ENCODE measurements around the gene DNAH12. TPM values are rescaled to one million over a fixed set of nuclear protein-coding genes. Genes with fewer than 3 reads are reported as not detected.

DNAH12 gene
- polyA plus RNA-seq, 2 of the 4 experiments (the other 2 are of a cell fraction): 0.05 to 0.09 TPM

GRCh38 chr3:57582474-57583168 is 38.5 kb upstream of the DNAH12 start:
- WGBS (ENCODE audit: missing lambda C conversion rate): 88% methylated on average over 7 of the region's 7 CpGs
- no peak overlapping the region for H3K4me2 ChIP-seq
- DNase-seq (ENCODE audit: low read depth in 1 of 2, low spot score in 1 of 2): peak in 1 of 2 experiments; percentile 28
- no peak overlapping the region for H3K27ac ChIP-seq
- H3K9me3 ChIP-seq: no peaks in the 10 kb centered on the region
- H3K4me1 ChIP-seq: peaks cover 4% of the 10 kb centered on the region; the same call in 1 of the 3 replicates
- FAIRE-seq: no peak
- POLR2A ChIA-PET: no interaction called here
- CTCF ChIA-PET: interaction anchor here (1.6 to 2.0 kb wide), 2 partner anchors 185 to 483 kb away, joined by 4 to 12 read pairs; no protein-coding TSS in a partner anchor
- H3K4me3 ChIP-seq: no peak overlapping the region
- TF ChIP-seq RAD21 (conservative IDR thresholded peaks at IDR 0.05 in 1 of 2, IDR thresholded peaks at IDR 0.05 in 1 of 2): peak; percentile 30 to 32; a peak in 2 of 5 replicates
- TF ChIP-seq, protein P1, sequence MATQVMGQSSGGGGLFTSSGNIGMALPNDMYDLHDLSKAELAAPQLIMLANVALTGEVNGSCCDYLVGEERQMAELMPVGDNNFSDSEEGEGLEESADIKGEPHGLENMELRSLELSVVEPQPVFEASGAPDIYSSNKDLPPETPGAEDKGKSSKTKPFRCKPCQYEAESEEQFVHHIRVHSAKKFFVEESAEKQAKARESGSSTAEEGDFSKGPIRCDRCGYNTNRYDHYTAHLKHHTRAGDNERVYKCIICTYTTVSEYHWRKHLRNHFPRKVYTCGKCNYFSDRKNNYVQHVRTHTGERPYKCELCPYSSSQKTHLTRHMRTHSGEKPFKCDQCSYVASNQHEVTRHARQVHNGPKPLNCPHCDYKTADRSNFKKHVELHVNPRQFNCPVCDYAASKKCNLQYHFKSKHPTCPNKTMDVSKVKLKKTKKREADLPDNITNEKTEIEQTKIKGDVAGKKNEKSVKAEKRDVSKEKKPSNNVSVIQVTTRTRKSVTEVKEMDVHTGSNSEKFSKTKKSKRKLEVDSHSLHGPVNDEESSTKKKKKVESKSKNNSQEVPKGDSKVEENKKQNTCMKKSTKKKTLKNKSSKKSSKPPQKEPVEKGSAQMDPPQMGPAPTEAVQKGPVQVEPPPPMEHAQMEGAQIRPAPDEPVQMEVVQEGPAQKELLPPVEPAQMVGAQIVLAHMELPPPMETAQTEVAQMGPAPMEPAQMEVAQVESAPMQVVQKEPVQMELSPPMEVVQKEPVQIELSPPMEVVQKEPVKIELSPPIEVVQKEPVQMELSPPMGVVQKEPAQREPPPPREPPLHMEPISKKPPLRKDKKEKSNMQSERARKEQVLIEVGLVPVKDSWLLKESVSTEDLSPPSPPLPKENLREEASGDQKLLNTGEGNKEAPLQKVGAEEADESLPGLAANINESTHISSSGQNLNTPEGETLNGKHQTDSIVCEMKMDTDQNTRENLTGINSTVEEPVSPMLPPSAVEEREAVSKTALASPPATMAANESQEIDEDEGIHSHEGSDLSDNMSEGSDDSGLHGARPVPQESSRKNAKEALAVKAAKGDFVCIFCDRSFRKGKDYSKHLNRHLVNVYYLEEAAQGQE (IDR thresholded peaks at IDR 0.05): no peak
- no peak for TF ChIP-seq POLR2A (IDR thresholded peaks at IDR 0.05; ENCODE audit: low read length)
- no peak for TF ChIP-seq ZSCAN20 (CRISPR knock-in tag; IDR thresholded peaks at IDR 0.05)
- no peak for TF ChIP-seq RARB (CRISPR knock-in tag; IDR thresholded peaks at IDR 0.05)
- ATAC-seq: peak; percentile 72 to 80; a peak in 4 of 6 replicates

- POLR2A ChIA-PET: no interaction called here
- TF ChIP-seq, protein P2, sequence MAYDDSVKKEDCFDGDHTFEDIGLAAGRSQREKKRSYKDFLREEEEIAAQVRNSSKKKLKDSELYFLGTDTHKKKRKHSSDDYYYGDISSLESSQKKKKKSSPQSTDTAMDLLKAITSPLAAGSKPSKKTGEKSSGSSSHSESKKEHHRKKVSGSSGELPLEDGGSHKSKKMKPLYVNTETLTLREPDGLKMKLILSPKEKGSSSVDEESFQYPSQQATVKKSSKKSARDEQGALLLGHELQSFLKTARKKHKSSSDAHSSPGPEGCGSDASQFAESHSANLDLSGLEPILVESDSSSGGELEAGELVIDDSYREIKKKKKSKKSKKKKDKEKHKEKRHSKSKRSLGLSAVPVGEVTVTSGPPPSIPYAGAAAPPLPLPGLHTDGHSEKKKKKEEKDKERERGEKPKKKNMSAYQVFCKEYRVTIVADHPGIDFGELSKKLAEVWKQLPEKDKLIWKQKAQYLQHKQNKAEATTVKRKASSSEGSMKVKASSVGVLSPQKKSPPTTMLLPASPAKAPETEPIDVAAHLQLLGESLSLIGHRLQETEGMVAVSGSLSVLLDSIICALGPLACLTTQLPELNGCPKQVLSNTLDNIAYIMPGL (CRISPR knock-in tag; IDR thresholded peaks at IDR 0.05; ENCODE audit: borderline replicate concordance): no peak
- no peak for TF ChIP-seq NPAS2 (CRISPR knock-in tag; IDR thresholded peaks at IDR 0.05; ENCODE audit: borderline replicate concordance)
- no peak for TF ChIP-seq MAX (IDR thresholded peaks at IDR 0.05)
- TF ChIP-seq NR3C1 (IDR thresholded peaks at IDR 0.05): no peak
- no peak for TF ChIP-seq BHLHE40 (IDR thresholded peaks at IDR 0.05; ENCODE audit: low read depth, low read length)
- no peak for TF ChIP-seq ZFP36 (IDR thresholded peaks at IDR 0.05; ENCODE audit: borderline replicate concordance, partially characterized antibody)
- no peak for TF ChIP-seq SREBF2 (IDR thresholded peaks at IDR 0.05)
- TF ChIP-seq FOXS1 (CRISPR knock-in tag; IDR thresholded peaks at IDR 0.05): no peak
- DNase-seq (ENCODE audit: low read depth in 1 of 2, low spot score in 1 of 2) (no peak), FAIRE-seq (no peak), ATAC-seq (no peak)
- 91% methylated on average over 9 of the region's 9 CpGs for WGBS (ENCODE audit: missing lambda C conversion rate)
- Histone ChIP-seq H3K4me3 (no peak overlapping the region), H3K4me1 (0 out of 3 replicates have a peak, but pooled peaks cover under 1% of the 10 kb centered on the region), H3K9me3 (no peaks in the 10 kb centered on the region), H3K27ac (no peak overlapping the region), H3K4me2 (no peak overlapping the region)
- CTCF ChIA-PET: no interaction called here
Measured at GRCh38 chr3:57577801-57578200, 33.7 kb upstream of the DNAH12 start.

GRCh38 chr3:57575966-57576626 is 32.0 kb upstream of the DNAH12 start:
- CTCF ChIA-PET: no interaction called here
- POLR2A ChIA-PET: no interaction called here
- no peak for DNase-seq (ENCODE audit: low read depth in 1 of 2, low spot score in 1 of 2)
- no peak overlapping the region for H3K4me3 ChIP-seq
- 88% methylated on average over 3 of the region's 3 CpGs for WGBS (ENCODE audit: missing lambda C conversion rate)
- H3K9me3 ChIP-seq: no peaks in the 10 kb centered on the region
- no peak for ATAC-seq
- no peak overlapping the region for H3K27ac ChIP-seq
- no peak for TF ChIP-seq RAD21 (conservative IDR thresholded peaks at IDR 0.05 in 1 of 2, IDR thresholded peaks at IDR 0.05 in 1 of 2)
- TF ChIP-seq MAX (IDR thresholded peaks at IDR 0.05): no peak
- TF ChIP-seq MAZ (IDR thresholded peaks at IDR 0.05; ENCODE audit: borderline replicate concordance, low read depth, low read length): no peak
- no peak for FAIRE-seq
- no peak overlapping the region for H3K4me2 ChIP-seq
- H3K4me1 ChIP-seq: no peaks in the 10 kb centered on the region

Measured in A549 (cell line).